Stimulated activated CD4-positive, alpha-beta T cell treated with anti-CD3 and anti-CD28 coated beads, Interleukin-2, amount 100 ng/mL, for 48 hours (primary cell): ENCODE results near the gene CFAP45.

ENCODE experiments used
- DNase-seq, 2 donors: peaks; one replicate each; pipeline ENCODE4 v3.0.0-alpha.2; 2020

The CFAP45 gene

GRCh38 chr1:159870704-159871103, 29.3 kb downstream of the CFAP45 start:
- DNase-seq = no peak

GRCh38 chr1:159869607-159870006, 30.4 kb downstream of the CFAP45 start:
- DNase-seq = no peak

GRCh38 chr1:159869173-159869572, 30.8 kb downstream of the CFAP45 start:
- DNase-seq = peak in 1 of 2 donors; percentile 11

GRCh38 chr1:159868766-159869165, 31.2 kb downstream of the CFAP45 start:
- no peak for DNase-seq

- no peak for DNase-seq
Observed at GRCh38 chr1:159867664-159868026, 32.3 kb downstream of the CFAP45 start.

- no peak for DNase-seq
Observed at GRCh38 chr1:159866905-159867663, 32.9 kb downstream of the CFAP45 start.

- DNase-seq = no peak
Observed at GRCh38 chr1:159866066-159866465, 33.9 kb downstream of the CFAP45 start.

- no peak for DNase-seq
Observed at GRCh38 chr1:159864262-159864661, 35.7 kb downstream of the CFAP45 start.

GRCh38 chr1:159862557-159862956, 37.4 kb downstream of the CFAP45 start, which contains the start of gene VSIG8:
TSS of gene VSIG8 (minus strand) at chr1:159862657. CDS start at chr1:159862521, 136 bp downstream.
- DNase-seq = no peak

GRCh38 chr1:159862031-159862430, 37.9 kb downstream of the CFAP45 start:
- DNase-seq = no peak

- no peak for DNase-seq
Observed at GRCh38 chr1:159861218-159861617, 38.7 kb downstream of the CFAP45 start.

GRCh38 chr1:159860456-159860855, 39.5 kb downstream of the CFAP45 start:
- DNase-seq = no peak

- no peak for DNase-seq
Observed at GRCh38 chr1:159859767-159860322, 40.1 kb downstream of the CFAP45 start.

GRCh38 chr1:159857889-159858288, 42.1 kb downstream of the CFAP45 start:
- no peak for DNase-seq

GRCh38 chr1:159856576-159856975, 43.4 kb downstream of the CFAP45 start:
- no peak for DNase-seq

- no peak for DNase-seq
Observed at GRCh38 chr1:159855709-159856108, 44.3 kb downstream of the CFAP45 start.

- peak; percentile 65 to 72 for DNase-seq
Observed at GRCh38 chr1:159854693-159855192, 45.2 kb downstream of the CFAP45 start.

GRCh38 chr1:159854116-159854692, 45.8 kb downstream of the CFAP45 start:
- peak; percentile 19 to 21 for DNase-seq

- DNase-seq = no peak
Observed at GRCh38 chr1:159853417-159854115, 46.4 kb downstream of the CFAP45 start.

- no peak for DNase-seq
Observed at GRCh38 chr1:159851407-159851806, 48.6 kb downstream of the CFAP45 start.

- DNase-seq = no peak
Observed at GRCh38 chr1:159849626-159850366, 50.2 kb downstream of the CFAP45 start.

- no peak for DNase-seq
Observed at GRCh38 chr1:159848326-159848725, 51.6 kb downstream of the CFAP45 start.

- no peak for DNase-seq
Observed at GRCh38 chr1:159847231-159847630, 52.7 kb downstream of the CFAP45 start.
